K562 (cell line): Measurements from ENCODE around the gene MACROD2. TPM values are rescaled to one million over a fixed set of nuclear protein-coding genes. Genes with fewer than 3 reads are reported as not detected.

Source experiments
- ATAC-seq: fragments of 200-7000 bp; cut with Tn5 transposase; 3 replicates; pipeline ENCODE4 v1.9.1; 2020; ENCODE audit warnings: moderate library complexity
- BruUV-seq: library from RNA; stranded (reverse); fragments of 400-500 nt; replicated peaks from 2 replicates; lab custom pipeline; 2021; lab: Mats Ljungman, UMichigan
- CTCF ChIA-PET: fragments of 300-600 bp; formaldehyde crosslinking; extraction: SDS; loops from one replicate; lab custom pipeline; 2021; ENCODE audit warnings: low intra/inter-chr PET ratio; lab: Yijun Ruan, JAX
- POLR2A ChIA-PET: fragments of 300-600, 350-650 bp; sonication (Branson Sonifier 250); formaldehyde crosslinking; extraction: SDS; loops from one replicate; lab custom pipeline; 2021; ENCODE audit warnings: antibody characterized with exemption, inconsistent platforms; lab: Yijun Ruan, JAX
- DNase-seq, 4 experiments: peaks; one replicate each; pipeline versions ENCODE4 v3.0.0 to v3.0.0-alpha.2; 2011 to 2018; ENCODE audit warnings: low spot score in 3 of 4, mixed read lengths in 3 of 4; ENCODE audit errors: extremely low read depth in 1 of 4
- FAIRE-seq: peaks from 2 replicates; lab custom pipeline; 2011; peaks lifted over from hg19 to GRCh38; lab: Jason Lieb, UNC
- H2AFZ ChIP-seq: 2 replicates; pipeline ENCODE4 v1.6.0; 2011; ENCODE audit warnings: low read depth, low read length, control low read depth, inconsistent platforms
- H3K27ac ChIP-seq: fragments of 200-600 bp; 3 replicates; pipeline ENCODE4 v1.8.0; 2011; ENCODE audit warnings: low read depth, mild to moderate bottlenecking, control low read depth, inconsistent platforms, low read length, moderate library complexity, mixed read lengths; ENCODE audit errors: extremely low read depth
- H3K27me3 ChIP-seq, 2 experiments: fragments of 300-600 bp in 1 of 2; 2 replicates in 1 of 2; 3 replicates in 1 of 2; pipeline versions ENCODE4 v1.6.0 to v1.8.0; 2011; ENCODE audit warnings: inconsistent platforms in 2 of 2, low read length in 2 of 2, mild to moderate bottlenecking in 1 of 2, mixed read lengths in 1 of 2, moderate library complexity in 1 of 2; ENCODE audit not compliant: control insufficient read depth in 2 of 2, insufficient read depth in 2 of 2
- H3K36me3 ChIP-seq: fragments of 300-600 bp; 3 replicates; pipeline ENCODE4 v1.8.0; 2011; ENCODE audit warnings: mild to moderate bottlenecking, low read length, inconsistent platforms; ENCODE audit not compliant: control insufficient read depth, insufficient read depth
- H3K4me1 ChIP-seq, 2 experiments: fragments of 200-600 bp in 1 of 2; replicated peaks in 1 of 2; 2 replicates in 1 of 2; 3 replicates in 1 of 2; pipeline versions ENCODE4 v1.5.1 to v1.8.0; 2011; ENCODE audit warnings: inconsistent platforms in 2 of 2, low read length in 2 of 2, mild to moderate bottlenecking in 1 of 2, mixed read lengths in 1 of 2, moderate library complexity in 1 of 2; ENCODE audit not compliant: control insufficient read depth in 2 of 2, insufficient read depth in 2 of 2
- H3K4me2 ChIP-seq: 2 replicates; pipeline ENCODE4 v1.6.1; 2011; ENCODE audit warnings: low read length, control low read depth, inconsistent platforms, mixed read lengths; ENCODE audit not compliant: insufficient read depth
- H3K4me3 ChIP-seq: fragments of 200-600 bp; sonication (generic), shearing (Covaris generic); 2 replicates; pipeline ENCODE4 v1.5.1; 2016; ENCODE audit warnings: control low read depth, inconsistent platforms
- H3K79me2 ChIP-seq: fragments of 200-600 bp; 3 replicates; pipeline ENCODE4 v1.8.0; 2011; ENCODE audit warnings: low read length, inconsistent platforms; ENCODE audit not compliant: control insufficient read depth, insufficient read depth
- H3K9ac ChIP-seq, 2 experiments: 2 replicates each; pipeline versions ENCODE4 v1.6.0 to v1.6.1; 2011; ENCODE audit warnings: low read depth in 2 of 2, low read length in 2 of 2, control low read depth in 1 of 2, inconsistent platforms in 1 of 2, mild to moderate bottlenecking in 1 of 2, mixed read lengths in 1 of 2; ENCODE audit not compliant: insufficient read depth in 1 of 2
- H3K9me1 ChIP-seq: one replicate; pipeline ENCODE4 v1.6.0; 2011; ENCODE audit warnings: inconsistent platforms, mild to moderate bottlenecking, low read length, moderate library complexity; ENCODE audit not compliant: control insufficient read depth, insufficient read depth
- H3K9me3 ChIP-seq: replicated peaks from 2 replicates; pipeline ENCODE4 v1.5.1; 2011; ENCODE audit warnings: low read depth, low read length, inconsistent platforms; ENCODE audit not compliant: control insufficient read depth, insufficient read depth
- H4K20me1 ChIP-seq: replicated peaks from 2 replicates; pipeline ENCODE4 v1.6.1; 2011; ENCODE audit warnings: low read length, inconsistent platforms, mixed read lengths; ENCODE audit not compliant: control insufficient read depth, insufficient read depth
- CBFA2T3 ChIP-seq: fragments of 450-650 bp; IDR thresholded peaks from 2 replicates; pipeline ENCODE4 v1.6.1; 2017
- CHCHD3 ChIP-seq: fragments of 250-450 bp; sonication (Bioruptor Pico); IDR thresholded peaks from 2 replicates; pipeline ENCODE4 v2.1.2; 2022; ENCODE audit warnings: mild to moderate bottlenecking
- DACH1 ChIP-seq: fragments of 450-650 bp; IDR thresholded peaks from 2 replicates; pipeline ENCODE4 v1.6.1; 2018; ENCODE audit not compliant: partially characterized antibody
- FOXK1 ChIP-seq: sonication (generic); formaldehyde crosslinking; IDR thresholded peaks from 2 replicates; pipeline ENCODE4 v1.8.0; 2022; ENCODE audit warnings: missing genetic modification reagents, mild to moderate bottlenecking, borderline replicate concordance
- HSF4 ChIP-seq: fragments of 250-450 bp; sonication (Bioruptor Pico); IDR thresholded peaks from 2 replicates; pipeline ENCODE4 v2.1.2; 2022; ENCODE audit warnings: mild to moderate bottlenecking, moderate library complexity, borderline replicate concordance
- MCM3 ChIP-seq: fragments of 450-650 bp; IDR thresholded peaks from 2 replicates; pipeline ENCODE4 v1.6.1; 2016
- MEF2D ChIP-seq: conservative IDR thresholded peaks from 2 replicates; pipeline ENCODE4 v1.6.1; 2016; ENCODE audit warnings: low read depth, missing genetic modification characterization, missing compliant biosample characterization
- PHF21A ChIP-seq: fragments of 450-650 bp; IDR thresholded peaks from 2 replicates; pipeline ENCODE4 v1.6.1; 2017; ENCODE audit warnings: low read depth, borderline replicate concordance
- RNF219 ChIP-seq: fragments of 250-450 bp; sonication (Bioruptor Pico); IDR thresholded peaks from 2 replicates; pipeline ENCODE4 v1.5.0; 2022; ENCODE audit warnings: mild to moderate bottlenecking
- XRCC5 ChIP-seq: fragments of 200-400 bp; formaldehyde crosslinking; IDR thresholded peaks from 2 replicates; pipeline ENCODE4 v1.6.1; 2017; ENCODE audit warnings: low read depth, mild to moderate bottlenecking, low read length
- ZBTB7A ChIP-seq: IDR thresholded peaks from 2 replicates; pipeline ENCODE4 v1.6.1; 2011; ENCODE audit warnings: low read depth, mild to moderate bottlenecking, low read length, moderate library complexity, borderline replicate concordance; ENCODE audit not compliant: control insufficient read depth
- ZNF175 ChIP-seq: fragments of 200-800 bp; sonication (Bioruptor generic); IDR thresholded peaks from 2 replicates; pipeline ENCODE4 v1.6.1; 2016; ENCODE audit warnings: low read depth, mild to moderate bottlenecking, missing genetic modification characterization, missing compliant biosample characterization
- ZNF707 ChIP-seq: fragments of 250-450 bp; sonication (Bioruptor Pico); conservative IDR thresholded peaks from 2 replicates; pipeline ENCODE4 v1.8.0; 2022; ENCODE audit warnings: inconsistent platforms, mild to moderate bottlenecking, moderate library complexity
- WGBS: fragments of 100-300 bp; shearing (Covaris generic); methylation state at CpG from one replicate; pipeline ENCODE4 v1.1.6; 2016; ENCODE audit warnings: low coverage, mixed read lengths; ENCODE audit not compliant: insufficient coverage; ENCODE audit errors: missing lambda C conversion rate; 5-methylcytosine and 5-hydroxymethylcytosine counted together
- in situ Hi-C: fragments of 300-500 bp; cut with MboI; formaldehyde crosslinking; loops from 4 replicates; pipeline ENCODE4 v1.15.0; 2018; ENCODE audit warnings: inconsistent platforms, mixed read lengths
- intact Hi-C: fragments of 100-400 bp; cut with micrococcal nuclease; formaldehyde crosslinking; loops from 2 replicates; pipeline ENCODE4 v1.14.2; 2022
- polyA plus RNA-seq, 8 experiments: library from polyadenylated mRNA; depleted of rRNA in 4 of 8; stranded (reverse) in 5 of 8; unstranded in 3 of 8; fragments of >200 nt; fragmentation: Nextera tagmentation in 2 of 8; fragmentation: Illumina TruSeq in 1 of 8; extraction: Ambion mirVana in 2 of 8; extraction: Trizol in 1 of 8; gene quantifications; 2 replicates each; pipeline versions ENCODE4 v1.2.1 to v1.2.3, GENCODE V29; 2011 to 2014; ENCODE audit warnings: inconsistent platforms in 1 of 8, missing spikeins in 1 of 8
- total RNA-seq, 7 experiments: library from RNA; depleted of rRNA in 6 of 7; stranded (reverse); fragments of >200 nt in 6 of 7; fragmentation: Illumina TruSeq in 2 of 7; extraction: Trizol in 2 of 7; gene quantifications; 2 replicates each; pipeline versions ENCODE4 v1.2.1 to v1.2.3, GENCODE V29; 2011 to 2021; ENCODE audit warnings: low replicate concordance in 1 of 7
- TF ChIP-seq, protein P1 (sequence below): sonication (generic); formaldehyde crosslinking; IDR thresholded peaks from 2 replicates; pipeline ENCODE4 v1.8.0; 2023; ENCODE audit warnings: missing genetic modification reagents, mild to moderate bottlenecking, borderline replicate concordance

MACROD2 gene
- total and polyA plus RNA-seq, 9 of the 15 experiments (the other 6 are each of a cell fraction or from before 2014, with no cell fraction given): not detected

- TF ChIP-seq, protein P1, sequence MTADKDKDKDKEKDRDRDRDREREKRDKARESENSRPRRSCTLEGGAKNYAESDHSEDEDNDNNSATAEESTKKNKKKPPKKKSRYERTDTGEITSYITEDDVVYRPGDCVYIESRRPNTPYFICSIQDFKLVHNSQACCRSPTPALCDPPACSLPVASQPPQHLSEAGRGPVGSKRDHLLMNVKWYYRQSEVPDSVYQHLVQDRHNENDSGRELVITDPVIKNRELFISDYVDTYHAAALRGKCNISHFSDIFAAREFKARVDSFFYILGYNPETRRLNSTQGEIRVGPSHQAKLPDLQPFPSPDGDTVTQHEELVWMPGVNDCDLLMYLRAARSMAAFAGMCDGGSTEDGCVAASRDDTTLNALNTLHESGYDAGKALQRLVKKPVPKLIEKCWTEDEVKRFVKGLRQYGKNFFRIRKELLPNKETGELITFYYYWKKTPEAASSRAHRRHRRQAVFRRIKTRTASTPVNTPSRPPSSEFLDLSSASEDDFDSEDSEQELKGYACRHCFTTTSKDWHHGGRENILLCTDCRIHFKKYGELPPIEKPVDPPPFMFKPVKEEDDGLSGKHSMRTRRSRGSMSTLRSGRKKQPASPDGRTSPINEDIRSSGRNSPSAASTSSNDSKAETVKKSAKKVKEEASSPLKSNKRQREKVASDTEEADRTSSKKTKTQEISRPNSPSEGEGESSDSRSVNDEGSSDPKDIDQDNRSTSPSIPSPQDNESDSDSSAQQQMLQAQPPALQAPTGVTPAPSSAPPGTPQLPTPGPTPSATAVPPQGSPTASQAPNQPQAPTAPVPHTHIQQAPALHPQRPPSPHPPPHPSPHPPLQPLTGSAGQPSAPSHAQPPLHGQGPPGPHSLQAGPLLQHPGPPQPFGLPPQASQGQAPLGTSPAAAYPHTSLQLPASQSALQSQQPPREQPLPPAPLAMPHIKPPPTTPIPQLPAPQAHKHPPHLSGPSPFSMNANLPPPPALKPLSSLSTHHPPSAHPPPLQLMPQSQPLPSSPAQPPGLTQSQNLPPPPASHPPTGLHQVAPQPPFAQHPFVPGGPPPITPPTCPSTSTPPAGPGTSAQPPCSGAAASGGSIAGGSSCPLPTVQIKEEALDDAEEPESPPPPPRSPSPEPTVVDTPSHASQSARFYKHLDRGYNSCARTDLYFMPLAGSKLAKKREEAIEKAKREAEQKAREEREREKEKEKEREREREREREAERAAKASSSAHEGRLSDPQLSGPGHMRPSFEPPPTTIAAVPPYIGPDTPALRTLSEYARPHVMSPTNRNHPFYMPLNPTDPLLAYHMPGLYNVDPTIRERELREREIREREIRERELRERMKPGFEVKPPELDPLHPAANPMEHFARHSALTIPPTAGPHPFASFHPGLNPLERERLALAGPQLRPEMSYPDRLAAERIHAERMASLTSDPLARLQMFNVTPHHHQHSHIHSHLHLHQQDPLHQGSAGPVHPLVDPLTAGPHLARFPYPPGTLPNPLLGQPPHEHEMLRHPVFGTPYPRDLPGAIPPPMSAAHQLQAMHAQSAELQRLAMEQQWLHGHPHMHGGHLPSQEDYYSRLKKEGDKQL (CRISPR knock-in tag): no peak
- TF ChIP-seq DACH1: no peak
- no peak for TF ChIP-seq CHCHD3 (CRISPR knock-in tag)
Observed at GRCh38 chr20:16072220-16072619, 2076.9 kb downstream of the MACROD2 start (continued).

DNA sequence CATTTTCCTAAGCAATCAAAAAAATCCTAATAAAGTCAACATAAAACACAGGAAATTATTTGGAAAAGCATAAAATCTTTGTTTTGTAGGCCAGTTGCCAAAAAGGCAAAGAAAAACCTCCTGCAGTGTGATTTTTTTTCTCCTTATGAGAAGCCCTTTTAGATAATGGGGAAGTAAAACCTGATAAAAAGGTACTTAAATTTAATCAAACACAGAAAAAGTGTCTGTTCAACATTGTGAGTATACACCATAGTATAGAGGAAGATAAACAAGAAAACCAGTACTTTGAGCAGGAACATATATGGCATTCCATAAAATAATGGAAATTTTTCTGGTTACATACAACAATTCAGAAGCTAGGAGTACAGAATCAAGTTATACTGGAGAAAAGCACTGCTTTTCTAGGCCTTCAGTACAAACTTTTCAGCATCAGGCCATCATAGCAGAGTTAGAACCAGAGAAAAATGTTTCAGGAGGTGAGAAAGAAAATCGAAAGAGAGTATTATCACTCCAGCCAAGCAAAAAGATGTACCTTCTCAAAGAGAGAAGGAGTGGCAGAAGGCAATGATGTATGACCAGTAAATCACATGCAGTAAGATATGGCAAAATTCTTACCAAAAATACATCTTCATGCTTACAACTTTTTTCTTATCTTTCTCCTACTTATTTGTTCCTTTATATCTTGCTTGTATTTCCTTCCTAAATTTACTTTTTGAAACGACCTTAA is 2083.0 kb downstream of the MACROD2 start:
- Histone ChIP-seq H2AFZ (no peak overlapping the region), H3K4me3 (no peak overlapping the region), H3K27ac (no peak overlapping the region), H3K27me3 (no peaks in the 10 kb centered on the region), H3K36me3 (no peaks in the 10 kb centered on the region), H3K4me1 (no peaks in the 10 kb centered on the region), H3K9me3 (no peaks in the 10 kb centered on the region), H3K4me2 (no peak overlapping the region), H3K79me2 (no peaks in the 10 kb centered on the region), H3K9ac (no peak overlapping the region), H3K9me1 (no peaks in the 10 kb centered on the region), H4K20me1 (no peaks in the 10 kb centered on the region)
- in situ Hi-C loops (no loop called here), intact Hi-C loops (no loop called here)
- ChIA-PET CTCF (no interaction called here), POLR2A (no interaction called here)
- BruUV-seq: no TSS peak
- WGBS: 0% methylated on average over 2 of the region's 2 CpGs
- ATAC-seq: no peak
- no peak for DNase-seq
- FAIRE-seq: no peak
- TF ChIP-seq XRCC5 (no peak), PHF21A (no peak), RNF219 (CRISPR knock-in tag) (no peak), ZNF707 (CRISPR knock-in tag) (no peak), HSF4 (no peak), ZNF175 (CRISPR knock-in tag) (no peak), MCM3 (no peak), FOXK1 (no peak), ZBTB7A (no peak), CBFA2T3 (no peak), MEF2D (tag) (no peak)
